Lung (tissue), 13 donors: Measurements from ENCODE around the gene GPS2. TPM values are rescaled to one million over a fixed set of nuclear protein-coding genes. Genes with fewer than 3 reads are reported as not detected.

Source experiments
- ATAC-seq: fragments of 200-7000 bp; cut with Tn5 transposase; one replicate; pipeline ENCODE4 v1.9.1; 2020; ENCODE audit warnings: moderate number of reproducible peaks; ENCODE audit not compliant: insufficient read depth, low FRiP score
- DNase-seq, 3 donors: peaks; one replicate each; pipeline ENCODE4 v3.0.0-alpha.2; 2013 to 2017
- H3K27ac ChIP-seq, 2 donors: one replicate each; pipeline ENCODE4 v1.5.1; 2013; ENCODE audit warnings: mild to moderate bottlenecking in 2 of 2, moderate library complexity in 2 of 2, control low read depth in 1 of 2, inconsistent platforms in 1 of 2, low read depth in 1 of 2, low read length in 1 of 2
- H3K27me3 ChIP-seq, 3 donors: one replicate each; pipeline ENCODE4 v1.5.1; 2013; ENCODE audit warnings: low read length in 2 of 3; ENCODE audit not compliant: control insufficient read depth in 3 of 3, insufficient read depth in 3 of 3
- H3K36me3 ChIP-seq, 4 donors: one replicate each; pipeline ENCODE4 v1.5.1; 2013; ENCODE audit warnings: low read length in 4 of 4, mild to moderate bottlenecking in 1 of 4, moderate library complexity in 1 of 4; ENCODE audit not compliant: control insufficient read depth in 4 of 4, insufficient read depth in 4 of 4
- H3K4me1 ChIP-seq, 5 donors: one replicate each; pipeline ENCODE4 v1.5.1; 2013; ENCODE audit warnings: low read length in 5 of 5, mild to moderate bottlenecking in 2 of 5, moderate library complexity in 1 of 5; ENCODE audit not compliant: control insufficient read depth in 5 of 5, insufficient read depth in 5 of 5
- H3K4me3 ChIP-seq: one replicate; pipeline ENCODE4 v1.5.1; 2013; ENCODE audit warnings: mild to moderate bottlenecking, control low read depth, moderate library complexity
- H3K9ac ChIP-seq, 2 donors: one replicate each; pipeline ENCODE4 v1.5.1; 2013; ENCODE audit warnings: low read length in 2 of 2, control low read depth in 1 of 2; ENCODE audit not compliant: insufficient read depth in 1 of 2
- H3K9me3 ChIP-seq, 4 donors: one replicate each; pipeline ENCODE4 v1.5.1; 2013; ENCODE audit warnings: low read length in 3 of 4, mild to moderate bottlenecking in 1 of 4, moderate library complexity in 1 of 4; ENCODE audit not compliant: control insufficient read depth in 4 of 4, insufficient read depth in 3 of 4
- CTCF ChIP-seq: IDR thresholded peaks from 2 replicates; pipeline ENCODE4 v1.5.1; 2012; ENCODE audit warnings: mild to moderate bottlenecking; ENCODE audit errors: control extremely low read depth, extremely low read depth
- WGBS, 2 donors: extraction: QIAGEN DNeasy Blood & Tissue Kit; methylation state at CpG; one replicate each; pipeline ENCODE4 v1.1.7; 2013; 5-methylcytosine and 5-hydroxymethylcytosine counted together
- polyA plus RNA-seq, 2 donors: library from polyadenylated mRNA; stranded (reverse); fragments of 200-250 nt; gene quantifications; one replicate each; pipeline ENCODE4 v1.2.1, GENCODE V29; 2013
- small RNA-seq: library from RNA; depleted of rRNA; stranded (forward); fragments of <200 nt; gene quantifications from one replicate; pipeline ENCODE3, GENCODE V24; 2014; ENCODE audit warnings: low replicate concordance
- total RNA-seq, 2 donors: library from RNA; depleted of rRNA in 1 of 2; stranded (reverse); fragments of >200 nt in 1 of 2; gene quantifications; one replicate each; pipeline ENCODE4 v1.2.1, GENCODE V29; 2014 to 2021
- donor health status: control.
- donor health status: control.
- donor health status: Bipolar disorder and iron deficiency.
- donor health status: healthy.
- donor health status: DM: yes; HTN: yes; CAD: no.

Gene GPS2
- total and polyA plus RNA-seq, 4 donors, result 23.8 to 71.6 (median 62.8) TPM

DNA sequence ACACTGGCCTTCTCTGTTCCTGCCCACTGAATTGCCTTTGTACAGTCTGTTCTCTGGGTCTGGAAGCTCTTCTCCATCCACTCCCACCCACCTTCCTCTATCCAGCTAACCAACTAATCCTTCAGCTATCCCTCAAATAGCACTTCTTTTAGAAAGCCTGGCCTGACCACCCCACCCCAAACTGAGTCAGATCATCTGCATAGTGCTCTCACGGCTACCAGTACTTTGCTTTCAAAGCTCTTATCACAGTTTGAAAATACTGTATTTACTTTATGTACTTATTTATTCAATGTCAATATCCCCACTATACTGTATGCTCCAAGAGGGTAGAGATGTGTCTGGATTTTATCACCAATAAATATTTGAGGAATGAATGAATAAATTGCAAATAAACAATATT, 48.4 kb downstream of the GPS2 start:
- no peak overlapping the region for H3K27ac ChIP-seq
- no peak for TF ChIP-seq CTCF
- no peak overlapping the region for H3K9ac ChIP-seq
- H3K36me3 ChIP-seq, result no peaks in the 10 kb centered on the region
- H3K9me3 ChIP-seq, result no peaks in the 10 kb centered on the region
- WGBS, 2 donors, result 69 to 70% methylated on average over 1 of the region's 1 CpG
- H3K27me3 ChIP-seq, result peaks cover 0 to 18% (median 16%) of the 10 kb centered on the region in 3 donors
- DNase-seq, result no peak
- H3K4me1 ChIP-seq, result peaks cover 0 to 6% (median 0%) of the 10 kb centered on the region in 5 donors
- ATAC-seq, result no peak
- H3K4me3 ChIP-seq, result no peak overlapping the region

DNA sequence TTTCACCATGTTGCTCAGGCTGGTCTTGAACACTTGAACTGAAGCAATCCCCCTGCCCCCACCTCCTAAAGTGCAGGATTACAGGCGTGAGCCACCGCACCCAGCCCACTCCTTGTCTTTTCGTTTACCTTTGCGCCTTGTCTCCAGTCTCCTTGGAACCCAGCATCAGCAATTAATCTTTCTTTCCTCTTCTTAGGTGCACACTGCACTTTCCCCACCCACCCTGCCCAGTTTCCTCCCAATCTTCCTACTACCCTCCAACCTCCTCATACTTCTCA, 51.4 kb downstream of the GPS2 start:
- Histone ChIP-seq H3K4me3 (no peak overlapping the region), H3K4me1 (peaks cover 0 to 11% (median 0%) of the 10 kb centered on the region in 5 donors), H3K9ac (no peak overlapping the region), H3K36me3 (peaks cover 0 to 10% (median 2%) of the 10 kb centered on the region in 4 donors), H3K27me3 (peaks cover 0 to 23% (median 18%) of the 10 kb centered on the region in 3 donors), H3K27ac (peak overlapping the region in 1 of 2 donors; percentile 90), H3K9me3 (no peaks in the 10 kb centered on the region)
- DNase-seq (no peak), ATAC-seq (no peak)
- no peak for TF ChIP-seq CTCF
- 38 to 42% methylated on average over 4 of the region's 4 CpGs for WGBS, 2 donors

DNA sequence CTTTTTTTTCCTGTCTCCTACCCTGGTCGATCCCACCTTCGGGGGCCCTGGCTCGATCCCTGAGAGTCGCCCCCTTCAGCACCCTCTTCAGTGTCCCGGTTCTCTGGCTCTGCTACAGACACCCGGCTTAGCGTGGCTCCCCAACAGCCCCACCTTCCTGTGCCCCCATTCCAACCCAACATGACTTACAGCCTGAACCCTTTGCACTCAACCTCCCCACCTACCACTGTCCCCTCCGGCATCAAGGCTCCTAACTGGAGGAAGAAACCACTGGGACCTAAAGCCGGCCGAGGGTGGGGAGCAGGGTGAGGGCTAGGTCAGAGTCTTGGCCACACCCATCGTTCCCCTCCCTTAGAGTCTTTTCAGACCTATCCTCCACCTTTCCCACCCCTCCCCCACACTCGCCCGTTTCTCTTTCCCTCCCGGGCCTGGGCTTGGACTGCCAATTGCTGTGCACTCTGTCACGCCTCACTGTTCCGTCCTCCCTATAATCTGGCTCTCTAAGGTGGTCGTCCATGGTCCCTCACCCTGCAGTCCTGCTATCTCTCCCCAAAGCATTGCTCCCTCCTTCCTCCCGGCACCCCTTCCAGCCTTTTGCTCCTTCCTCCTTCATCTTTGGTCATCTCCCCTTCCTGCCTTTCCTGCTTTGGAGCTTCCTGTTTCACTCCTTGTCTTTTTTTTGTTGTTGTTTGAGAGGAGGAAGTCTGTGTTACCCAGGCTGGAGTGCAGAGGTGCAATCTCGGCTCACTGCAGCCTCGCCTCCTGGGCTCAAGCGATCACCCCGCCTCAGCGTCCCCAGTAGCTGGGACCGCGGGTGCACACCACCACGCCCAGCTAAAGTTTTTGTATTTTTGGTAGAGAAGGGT, 52.0 kb downstream of the GPS2 start:
- Histone ChIP-seq H3K4me3 (peak overlapping the region; percentile 57), H3K27ac (peak overlapping the region in 1 of 2 donors; percentile 90), H3K9me3 (no peaks in the 10 kb centered on the region), H3K36me3 (peaks cover 0 to 10% (median 3%) of the 10 kb centered on the region in 4 donors), H3K4me1 (peaks cover 0 to 11% (median 0%) of the 10 kb centered on the region in 5 donors), H3K27me3 (peaks cover 0 to 23% (median 18%) of the 10 kb centered on the region in 3 donors), H3K9ac (peak overlapping the region; percentile 16 to 28)
- ATAC-seq, result peak; percentile 25
- 5 to 6% methylated on average over 26 of the region's 26 CpGs for WGBS, 2 donors
- peak; percentile 38 to 61 (median 45) for DNase-seq
- TF ChIP-seq CTCF, result no peak

Small RNA genes lying within 50 kb of the gene (small RNA-seq; reads per million reads assigned to genes)
- gene AC026954.2, result not detected
- gene RF00019, result not detected

Other genes starting within 250 kb of the GPS2 start
Only the 30 nearest of the 34 such genes appear.
- 1 to 10 TPM; 1.6 to 1.7 TPM for gene ASGR2, start 200.5 kb downstream of the GPS2 start, total RNA-seq
- gene ASGR2, start 200.5 kb downstream of the GPS2 start, polyA plus RNA-seq, result 10 to 100 TPM in 1 of 2 donors, 1 to 10 TPM in 1; 3.5 to 12.0 TPM
- gene ASGR1, start 136.0 kb downstream of the GPS2 start, total RNA-seq, result 1 to 10 TPM; 5.9 to 7.0 TPM
- gene ASGR1, start 136.0 kb downstream of the GPS2 start, polyA plus RNA-seq, result 10 to 100 TPM in 1 of 2 donors, 1 to 10 TPM in 1; 5.9 to 11.2 TPM
- 10 to 100 TPM; 17.1 to 20.1 TPM for gene DLG4, start 95.5 kb downstream of the GPS2 start, total RNA-seq
- 10 to 100 TPM; 10.0 to 13.4 TPM for gene DLG4, start 95.5 kb downstream of the GPS2 start, polyA plus RNA-seq
- 100 to 1,000 TPM; 158 to 679 TPM for gene ACADVL, start 95.4 kb downstream of the GPS2 start, total RNA-seq
- gene ACADVL, start 95.4 kb downstream of the GPS2 start, polyA plus RNA-seq, result 100 to 1,000 TPM; 412 to 774 TPM
- 10 to 100 TPM; 45.3 to 57.5 TPM for gene DVL2, start 80.8 kb downstream of the GPS2 start, total RNA-seq
- gene DVL2, start 80.8 kb downstream of the GPS2 start, polyA plus RNA-seq, result 10 to 100 TPM; 22.2 to 25.1 TPM
- gene PHF23, start 75.9 kb downstream of the GPS2 start, total RNA-seq, result 10 to 100 TPM; 25.4 to 27.3 TPM
- 10 to 100 TPM; 27.2 to 40.5 TPM for gene PHF23, start 75.9 kb downstream of the GPS2 start, polyA plus RNA-seq
- gene GABARAP, start 72.9 kb downstream of the GPS2 start, total RNA-seq, result 100 to 1,000 TPM; 315 to 496 TPM
- gene GABARAP, start 72.9 kb downstream of the GPS2 start, polyA plus RNA-seq, result 1,000 to 10,000 TPM in 1 of 2 donors, 100 to 1,000 TPM in 1; 874 to 1,149 TPM
- 100 to 1,000 TPM in 1 of 2 donors, 10 to 100 TPM in 1; 76.0 to 126 TPM for gene CTDNEP1, start 63.6 kb downstream of the GPS2 start, total RNA-seq
- 100 to 1,000 TPM in 1 of 2 donors, 10 to 100 TPM in 1; 72.5 to 105 TPM for gene CTDNEP1, start 63.6 kb downstream of the GPS2 start, polyA plus RNA-seq
- gene ELP5, start 63.1 kb downstream of the GPS2 start, total RNA-seq, result 10 to 100 TPM; 19.8 to 39.3 TPM
- gene ELP5, start 63.1 kb downstream of the GPS2 start, polyA plus RNA-seq, result 10 to 100 TPM; 34.0 to 63.2 TPM
- 100 to 1,000 TPM; 117 to 171 TPM for gene CLDN7, start 52.9 kb downstream of the GPS2 start, total RNA-seq
- gene CLDN7, start 52.9 kb downstream of the GPS2 start, polyA plus RNA-seq, result 100 to 1,000 TPM; 119 to 199 TPM
- 1 to 10 TPM; 1.2 to 2.0 TPM for gene SLC2A4, start 33.6 kb downstream of the GPS2 start, total RNA-seq
- gene SLC2A4, start 33.6 kb downstream of the GPS2 start, polyA plus RNA-seq, result 1 to 10 TPM; 1.1 to 1.3 TPM
- gene YBX2, start 20.7 kb downstream of the GPS2 start, total RNA-seq, result under 1 TPM; 0.28 to 0.57 TPM
- gene YBX2, start 20.7 kb downstream of the GPS2 start, polyA plus RNA-seq, result under 1 TPM; 0.03 to 0.53 TPM
- 100 to 1,000 TPM; 104 to 516 TPM for gene EIF5A, start 7.7 kb downstream of the GPS2 start, total RNA-seq
- 100 to 1,000 TPM; 596 to 607 TPM for gene EIF5A, start 7.7 kb downstream of the GPS2 start, polyA plus RNA-seq
- 10 to 100 TPM; 21.7 to 33.9 TPM for gene NEURL4, start 14.0 kb upstream of the GPS2 start, total RNA-seq
- gene NEURL4, start 14.0 kb upstream of the GPS2 start, polyA plus RNA-seq, result 10 to 100 TPM; 17.3 to 27.0 TPM
- 10 to 100 TPM in 1 of 2 donors, 1 to 10 TPM in 1; 9.2 to 27.0 TPM for gene ACAP1, start 21.2 kb upstream of the GPS2 start, total RNA-seq
- 10 to 100 TPM; 17.2 to 39.4 TPM for gene ACAP1, start 21.2 kb upstream of the GPS2 start, polyA plus RNA-seq
- gene KCTD11, start 36.8 kb upstream of the GPS2 start, total RNA-seq, result 10 to 100 TPM in 1 of 2 donors, 1 to 10 TPM in 1; 5.9 to 14.9 TPM
- gene KCTD11, start 36.8 kb upstream of the GPS2 start, polyA plus RNA-seq, result 10 to 100 TPM; 11.1 to 14.1 TPM
- gene TMEM95, start 39.8 kb upstream of the GPS2 start, total RNA-seq, result not detected
- not detected for gene TMEM95, start 39.8 kb upstream of the GPS2 start, polyA plus RNA-seq
- 1 to 10 TPM; 5.4 to 8.2 TPM for gene TNK1, start 65.7 kb upstream of the GPS2 start, total RNA-seq
- 1 to 10 TPM; 3.7 to 6.0 TPM for gene TNK1, start 65.7 kb upstream of the GPS2 start, polyA plus RNA-seq
- gene PLSCR3, start 79.2 kb upstream of the GPS2 start, total RNA-seq, result 10 to 100 TPM; 32.4 to 43.0 TPM
- 10 to 100 TPM; 19.2 to 36.0 TPM for gene PLSCR3, start 79.2 kb upstream of the GPS2 start, polyA plus RNA-seq
- 10 to 100 TPM; 70.2 to 78.7 TPM for gene TMEM256, start 88.7 kb upstream of the GPS2 start, total RNA-seq
- gene TMEM256, start 88.7 kb upstream of the GPS2 start, polyA plus RNA-seq, result 100 to 1,000 TPM in 1 of 2 donors, 10 to 100 TPM in 1; 71.6 to 247 TPM
- gene NLGN2, start 92.5 kb upstream of the GPS2 start, total RNA-seq, result 10 to 100 TPM; 11.2 to 15.2 TPM
- 1 to 10 TPM; 5.0 to 5.1 TPM for gene NLGN2, start 92.5 kb upstream of the GPS2 start, polyA plus RNA-seq
- not detected for gene SPEM1, start 105.0 kb upstream of the GPS2 start, total RNA-seq
- gene SPEM1, start 105.0 kb upstream of the GPS2 start, polyA plus RNA-seq, result not detected
- not detected for gene SPEM2, start 110.3 kb upstream of the GPS2 start, total RNA-seq
- not detected for gene SPEM2, start 110.3 kb upstream of the GPS2 start, polyA plus RNA-seq
- not detected for gene SPEM3, start 113.5 kb upstream of the GPS2 start, total RNA-seq
- not detected for gene SPEM3, start 113.5 kb upstream of the GPS2 start, polyA plus RNA-seq
- gene TMEM102, start 120.1 kb upstream of the GPS2 start, total RNA-seq, result 1 to 10 TPM; 4.8 to 9.0 TPM
- gene TMEM102, start 120.1 kb upstream of the GPS2 start, polyA plus RNA-seq, result 1 to 10 TPM; 5.5 to 8.4 TPM
- gene FGF11, start 124.2 kb upstream of the GPS2 start, total RNA-seq, result 1 to 10 TPM in 1 of 2 donors, under 1 TPM in 1; 0.52 to 3.5 TPM
- under 1 TPM; 0.47 to 0.79 TPM for gene FGF11, start 124.2 kb upstream of the GPS2 start, polyA plus RNA-seq
- gene CHRNB1, start 129.7 kb upstream of the GPS2 start, total RNA-seq, result 10 to 100 TPM; 10.5 to 10.7 TPM
- 10 to 100 TPM in 1 of 2 donors, 1 to 10 TPM in 1; 7.0 to 11.9 TPM for gene CHRNB1, start 129.7 kb upstream of the GPS2 start, polyA plus RNA-seq
- gene ZBTB4, start 164.3 kb upstream of the GPS2 start, total RNA-seq, result 10 to 100 TPM; 40.4 to 56.4 TPM
- gene ZBTB4, start 164.3 kb upstream of the GPS2 start, polyA plus RNA-seq, result 10 to 100 TPM; 20.1 to 26.5 TPM
- gene SLC35G6, start 166.1 kb upstream of the GPS2 start, total RNA-seq, result not detected
- not detected for gene SLC35G6, start 166.1 kb upstream of the GPS2 start, polyA plus RNA-seq
- gene POLR2A, start 169.0 kb upstream of the GPS2 start, total RNA-seq, result 100 to 1,000 TPM; 113 to 129 TPM
- gene POLR2A, start 169.0 kb upstream of the GPS2 start, polyA plus RNA-seq, result 10 to 100 TPM; 37.8 to 40.9 TPM